GM12872 (cell line): ENCODE results near the gene PARD3B.

Experiments
- CTCF ChIP-seq: IDR thresholded peaks from 3 replicates; pipeline ENCODE4 v1.5.1; 2011; ENCODE audit warnings: low read depth, mild to moderate bottlenecking, low read length, moderate library complexity; ENCODE audit not compliant: insufficient read depth

Gene PARD3B

DNA sequence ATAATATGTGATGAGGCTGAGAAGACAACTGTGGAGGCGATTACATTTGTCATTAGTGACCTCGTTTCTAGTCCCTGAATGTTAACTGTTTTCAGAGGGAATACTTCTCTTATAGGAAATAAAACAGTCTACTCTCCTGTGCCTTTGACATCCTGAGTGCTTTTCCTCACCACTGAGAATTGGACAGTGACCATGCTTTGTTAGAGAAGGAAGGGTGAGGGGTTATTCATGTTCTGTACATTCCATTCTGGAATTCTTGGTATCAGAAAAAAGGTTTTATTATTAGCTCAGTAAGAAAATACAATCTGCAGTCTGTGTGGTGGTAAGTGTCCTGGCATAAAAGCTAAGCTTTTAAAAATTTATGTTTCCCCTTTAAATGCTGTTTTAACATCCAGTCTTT lies 58.8 kb downstream of the PARD3B start:
- TF ChIP-seq CTCF, result no peak

DNA sequence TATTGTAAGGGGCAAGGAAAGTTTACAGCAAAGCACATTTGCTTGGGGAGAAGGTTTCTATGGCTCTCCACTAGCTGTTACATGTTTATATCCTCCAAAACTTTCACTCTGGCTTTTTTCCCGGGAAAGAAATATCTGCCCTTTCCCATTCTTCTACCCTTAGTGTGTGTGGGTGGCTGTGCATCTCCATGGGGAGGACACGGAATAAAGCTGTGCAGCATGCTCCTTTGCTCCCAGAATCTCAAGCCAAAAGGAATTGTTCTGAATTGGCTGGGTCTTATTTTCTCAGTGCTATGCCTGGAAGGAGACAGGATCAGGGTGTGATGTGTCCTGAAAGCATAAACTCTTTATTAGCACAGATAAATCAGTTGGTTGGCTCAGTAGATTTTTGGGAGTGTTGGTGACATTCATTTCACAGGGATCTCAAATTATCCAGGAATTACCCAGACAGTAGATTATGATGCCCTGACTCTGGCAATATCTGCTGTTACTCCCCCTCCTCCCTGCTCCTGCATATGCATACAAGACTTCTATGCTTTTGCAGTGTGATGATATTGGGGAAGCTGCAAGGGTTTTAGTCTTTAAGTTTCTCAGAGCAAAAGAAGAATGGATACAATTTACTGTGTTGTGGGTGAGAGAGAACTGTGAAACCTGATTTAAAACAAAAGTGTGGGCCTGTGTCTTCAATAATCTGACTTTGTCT lies 63.1 kb downstream of the PARD3B start:
- no peak for TF ChIP-seq CTCF

DNA sequence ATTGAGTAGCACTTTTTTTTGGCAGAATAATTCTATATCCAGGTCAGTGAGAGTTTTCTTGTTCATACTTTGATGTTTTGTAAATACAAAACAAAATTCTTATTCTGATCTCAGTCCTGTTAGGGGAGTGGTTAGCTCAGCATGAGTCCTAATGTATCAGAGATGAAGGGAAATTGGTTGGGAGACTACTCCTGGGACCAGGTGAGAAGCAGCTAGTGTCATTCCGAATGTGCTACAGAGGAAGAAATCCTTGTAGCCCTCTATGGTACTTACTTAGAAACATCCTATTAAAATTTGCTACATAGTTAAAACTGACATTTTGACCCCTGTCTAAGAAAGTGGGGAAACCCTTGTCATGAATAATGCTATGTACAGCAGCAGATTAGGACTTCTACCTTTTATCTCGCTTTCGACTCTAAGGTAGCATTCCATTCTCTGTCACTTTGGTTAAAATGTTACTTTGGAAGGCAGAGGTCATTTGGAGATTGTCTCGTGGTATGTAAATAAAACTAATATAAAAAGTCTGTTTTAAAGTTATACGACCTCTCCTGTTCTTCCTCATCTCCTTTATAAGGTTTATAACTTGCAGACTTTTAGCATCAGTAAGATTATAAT lies 65.8 kb downstream of the PARD3B start:
- no peak for TF ChIP-seq CTCF

- no peak for TF ChIP-seq CTCF
Observed at GRCh38 chr2:204611764-204612163, 66.5 kb downstream of the PARD3B start.

DNA sequence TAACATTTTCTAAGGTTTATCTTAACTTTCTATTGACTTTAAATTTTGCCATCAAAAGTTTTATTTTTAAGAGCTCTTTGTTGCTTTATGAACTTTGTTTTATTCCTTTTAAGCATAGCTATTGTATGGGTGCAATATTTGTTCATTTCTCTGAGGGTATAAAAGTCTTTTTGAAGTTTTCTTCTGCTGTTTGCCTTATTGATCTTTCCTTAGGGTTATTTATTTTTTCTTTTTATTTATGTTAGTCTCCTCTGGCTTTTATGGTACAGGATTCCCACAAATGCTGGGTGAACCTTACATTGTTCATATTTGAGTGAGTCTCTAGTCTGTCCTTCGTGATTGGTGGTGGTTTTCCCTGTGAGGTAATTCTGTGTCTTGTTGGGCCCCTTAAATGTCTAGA lies 68.4 kb downstream of the PARD3B start:
- TF ChIP-seq CTCF, result no peak

DNA sequence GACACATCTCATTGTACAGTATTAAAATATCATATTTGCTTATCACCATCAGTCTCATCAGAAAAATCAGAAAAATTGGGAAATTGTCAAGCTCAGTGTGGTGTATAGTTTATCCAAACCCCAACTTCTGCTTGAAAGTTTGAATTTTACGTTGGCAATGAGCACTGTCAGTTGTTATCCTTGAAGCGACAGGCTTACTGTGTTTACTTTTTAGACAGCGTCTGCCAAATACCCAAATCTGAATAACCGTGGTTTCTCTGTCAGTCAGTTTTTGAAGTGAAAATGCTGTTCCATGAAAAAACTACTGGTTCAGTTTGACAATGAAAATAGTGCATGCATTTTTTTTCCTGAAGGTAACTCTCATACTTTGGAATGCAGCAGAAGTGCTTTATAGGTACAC lies 70.2 kb downstream of the PARD3B start:
- no peak for TF ChIP-seq CTCF

GRCh38 chr2:204625135-204625534 lies 79.9 kb downstream of the PARD3B start:
- no peak for TF ChIP-seq CTCF
